Nephron progenitor cell (in vitro differentiated cells): ENCODE data around the gene SEMA3C.

Experiments used
- DNase-seq: peaks from one replicate; pipeline ENCODE4 v3.0.0; 2021
- H3K27ac Mint-ChIP-seq: 2 replicates; pipeline ENCODE4 v1.8.0; 2021; ENCODE audit warnings: mild to moderate bottlenecking, moderate library complexity, mixed read lengths
- H3K27me3 Mint-ChIP-seq: 2 replicates; pipeline ENCODE4 v1.8.0; 2021; ENCODE audit warnings: mild to moderate bottlenecking, low read depth, mixed read lengths; ENCODE audit not compliant: poor library complexity
- H3K36me3 Mint-ChIP-seq: 2 replicates; pipeline ENCODE4 v1.8.0; 2021; ENCODE audit warnings: low read depth, mixed read lengths
- H3K4me1 Mint-ChIP-seq: 2 replicates; pipeline ENCODE4 v1.8.0; 2021; ENCODE audit warnings: mixed read lengths
- H3K4me3 Mint-ChIP-seq: 2 replicates; pipeline ENCODE4 v1.8.0; 2021; ENCODE audit warnings: mild to moderate bottlenecking, moderate library complexity, mixed read lengths
- H3K9me3 Mint-ChIP-seq: 2 replicates; pipeline ENCODE4 v1.8.0; 2021; ENCODE audit warnings: mild to moderate bottlenecking, moderate library complexity, mixed read lengths
- CTCF ChIP-seq: fragments of 200-600 bp; sonication (generic); IDR thresholded peaks from 2 replicates; pipeline ENCODE4 v1.5.0; 2021; ENCODE audit warnings: antibody characterized with exemption

SEMA3C gene

GRCh38 chr7:80851896-80852476 lies 66.9 kb downstream of the SEMA3C start:
- no peak overlapping the region for H3K4me3 Mint-ChIP-seq
- no peak for DNase-seq
- H3K36me3 Mint-ChIP-seq: peaks cover 43% of the 10 kb centered on the region
- TF ChIP-seq CTCF: no peak
- no peaks in the 10 kb centered on the region for H3K27me3 Mint-ChIP-seq
- H3K27ac Mint-ChIP-seq: peak overlapping the region; percentile 49
- H3K9me3 Mint-ChIP-seq: peaks cover 3% of the 10 kb centered on the region
- H3K4me1 Mint-ChIP-seq: peaks cover 16% of the 10 kb centered on the region

GRCh38 chr7:80848841-80849240 lies 70.0 kb downstream of the SEMA3C start:
- no peak overlapping the region for H3K4me3 Mint-ChIP-seq
- H3K36me3 Mint-ChIP-seq: peaks cover 67% of the 10 kb centered on the region
- no peak for TF ChIP-seq CTCF
- H3K27me3 Mint-ChIP-seq: no peaks in the 10 kb centered on the region
- peaks cover 32% of the 10 kb centered on the region for H3K4me1 Mint-ChIP-seq
- DNase-seq: no peak
- H3K9me3 Mint-ChIP-seq: peaks cover 3% of the 10 kb centered on the region
- peak overlapping the region; percentile 60 for H3K27ac Mint-ChIP-seq

GRCh38 chr7:80847895-80848294 lies 71.0 kb downstream of the SEMA3C start:
- peaks cover 38% of the 10 kb centered on the region for H3K4me1 Mint-ChIP-seq
- TF ChIP-seq CTCF: no peak

GRCh38 chr7:80847027-80847426 lies 71.8 kb downstream of the SEMA3C start:
- H3K36me3 Mint-ChIP-seq: peaks cover 51% of the 10 kb centered on the region
- no peaks in the 10 kb centered on the region for H3K9me3 Mint-ChIP-seq
- no peak for TF ChIP-seq CTCF
- H3K27ac Mint-ChIP-seq: no peak overlapping the region
- no peak for DNase-seq
- no peaks in the 10 kb centered on the region for H3K27me3 Mint-ChIP-seq
- H3K4me1 Mint-ChIP-seq: peaks cover 47% of the 10 kb centered on the region
- no peak overlapping the region for H3K4me3 Mint-ChIP-seq

More at GRCh38 chr7:80847895-80848294, 71.0 kb downstream of the SEMA3C start:
- Mint-ChIP-seq H3K36me3 (peaks cover 60% of the 10 kb centered on the region), H3K27me3 (no peaks in the 10 kb centered on the region), H3K4me3 (no peak overlapping the region), H3K27ac (no peak overlapping the region), H3K9me3 (peaks cover 3% of the 10 kb centered on the region)
- no peak for DNase-seq

GRCh38 chr7:80844916-80845315 lies 73.9 kb downstream of the SEMA3C start:
- no peak for TF ChIP-seq CTCF
- Mint-ChIP-seq H3K4me3 (no peak overlapping the region), H3K4me1 (peaks cover 54% of the 10 kb centered on the region)

GRCh38 chr7:80843018-80843677 lies 75.7 kb downstream of the SEMA3C start:
- Mint-ChIP-seq H3K27me3 (no peaks in the 10 kb centered on the region), H3K4me3 (no peak overlapping the region), H3K9me3 (no peaks in the 10 kb centered on the region), H3K27ac (no peak overlapping the region), H3K36me3 (peaks cover 47% of the 10 kb centered on the region), H3K4me1 (peaks cover 54% of the 10 kb centered on the region)
- DNase-seq: no peak
- no peak for TF ChIP-seq CTCF

More at GRCh38 chr7:80844916-80845315, 73.9 kb downstream of the SEMA3C start:
- Mint-ChIP-seq H3K27me3 (no peaks in the 10 kb centered on the region), H3K9me3 (no peaks in the 10 kb centered on the region), H3K27ac (peak overlapping the region; percentile 96), H3K36me3 (peaks cover 43% of the 10 kb centered on the region)
- no peak for DNase-seq
